AG10803 (cell line): ENCODE measurements around the gene RAB30.
"Not testable (repeated sequence)": the region's sequence is repeated elsewhere in the genome, so short reads cannot be mapped to it uniquely, and the experiment has no call there.

ENCODE experiments used
- DNase-seq: peaks from one replicate; pipeline ENCODE4 v3.0.0; 2010; ENCODE audit warnings: low read depth
- H3K4me3 ChIP-seq: 2 replicates; pipeline ENCODE4 v1.5.1; 2011; ENCODE audit warnings: mild to moderate bottlenecking, low read length, control low read depth
- TF ChIP-seq, protein P1 (sequence below): conservative IDR thresholded peaks from 2 replicates; pipeline ENCODE4 v1.5.1; 2011; ENCODE audit warnings: mild to moderate bottlenecking, low read length, control low read depth, inconsistent platforms

RAB30 gene

DNA sequence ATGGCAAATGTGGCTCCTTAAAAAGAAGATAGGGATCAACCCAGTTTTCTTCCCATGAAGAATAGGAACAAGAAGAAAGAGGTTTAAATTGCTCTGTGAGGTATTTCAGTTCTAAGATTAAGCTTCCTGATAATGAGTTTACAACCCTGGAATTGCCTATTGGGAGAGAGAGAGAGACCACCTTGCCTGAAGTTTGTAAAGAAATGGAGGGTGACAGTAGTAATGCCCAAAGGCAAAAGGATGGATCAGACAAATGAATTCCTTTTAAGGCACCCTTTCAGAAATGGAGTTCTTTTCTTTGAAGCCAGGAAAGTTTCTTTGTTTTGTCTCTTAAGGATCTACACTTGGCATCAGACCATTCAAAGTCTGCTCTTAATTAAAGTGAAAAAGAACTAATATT, 95.8 kb downstream of the RAB30 start:
- no peak overlapping the region for H3K4me3 ChIP-seq
- TF ChIP-seq, protein P1, sequence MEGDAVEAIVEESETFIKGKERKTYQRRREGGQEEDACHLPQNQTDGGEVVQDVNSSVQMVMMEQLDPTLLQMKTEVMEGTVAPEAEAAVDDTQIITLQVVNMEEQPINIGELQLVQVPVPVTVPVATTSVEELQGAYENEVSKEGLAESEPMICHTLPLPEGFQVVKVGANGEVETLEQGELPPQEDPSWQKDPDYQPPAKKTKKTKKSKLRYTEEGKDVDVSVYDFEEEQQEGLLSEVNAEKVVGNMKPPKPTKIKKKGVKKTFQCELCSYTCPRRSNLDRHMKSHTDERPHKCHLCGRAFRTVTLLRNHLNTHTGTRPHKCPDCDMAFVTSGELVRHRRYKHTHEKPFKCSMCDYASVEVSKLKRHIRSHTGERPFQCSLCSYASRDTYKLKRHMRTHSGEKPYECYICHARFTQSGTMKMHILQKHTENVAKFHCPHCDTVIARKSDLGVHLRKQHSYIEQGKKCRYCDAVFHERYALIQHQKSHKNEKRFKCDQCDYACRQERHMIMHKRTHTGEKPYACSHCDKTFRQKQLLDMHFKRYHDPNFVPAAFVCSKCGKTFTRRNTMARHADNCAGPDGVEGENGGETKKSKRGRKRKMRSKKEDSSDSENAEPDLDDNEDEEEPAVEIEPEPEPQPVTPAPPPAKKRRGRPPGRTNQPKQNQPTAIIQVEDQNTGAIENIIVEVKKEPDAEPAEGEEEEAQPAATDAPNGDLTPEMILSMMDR, result no peak
- DNase-seq, result no peak

DNA sequence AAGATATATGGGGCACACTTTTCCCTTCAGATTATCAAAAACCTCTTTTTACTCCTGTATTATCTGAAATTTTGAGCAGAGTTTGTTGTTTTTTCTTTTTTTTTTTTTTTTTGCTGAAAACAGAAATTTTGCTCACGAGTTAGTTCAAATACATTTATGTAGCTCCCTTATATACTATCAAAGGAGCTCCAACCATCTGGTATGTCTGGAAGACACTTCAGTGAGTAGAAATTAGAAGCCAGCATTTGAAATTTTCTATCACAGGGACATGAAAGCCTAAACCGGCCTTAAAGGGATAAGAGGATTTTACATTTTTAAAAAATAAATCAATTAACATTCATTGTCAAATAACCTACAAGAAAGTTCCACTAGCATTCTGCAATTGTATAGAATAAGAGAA, 96.8 kb downstream of the RAB30 start:
- H3K4me3 ChIP-seq, result no peak overlapping the region
- TF ChIP-seq, protein P1, result no peak
- no peak for DNase-seq

DNA sequence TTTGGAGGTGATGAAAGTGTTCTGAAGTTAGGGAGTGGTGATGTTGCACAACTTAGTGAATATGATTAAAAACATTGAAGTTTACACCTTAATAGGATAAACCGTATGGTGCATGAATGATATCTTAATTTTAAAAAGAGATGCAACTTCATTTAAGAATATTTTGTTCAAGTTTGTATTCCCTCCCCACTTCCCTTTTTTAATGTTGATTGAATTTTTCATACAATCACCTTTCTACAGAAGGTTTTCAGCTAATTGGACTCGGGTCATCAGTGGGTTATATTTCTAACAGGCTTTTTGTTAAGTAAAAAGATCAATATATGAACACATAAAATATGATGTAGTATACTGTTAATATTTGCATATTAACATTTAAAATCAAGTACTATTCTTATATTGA, 97.6 kb downstream of the RAB30 start:
- no peak for DNase-seq
- H3K4me3 ChIP-seq, result no peak overlapping the region
- TF ChIP-seq, protein P1, result no peak

DNA sequence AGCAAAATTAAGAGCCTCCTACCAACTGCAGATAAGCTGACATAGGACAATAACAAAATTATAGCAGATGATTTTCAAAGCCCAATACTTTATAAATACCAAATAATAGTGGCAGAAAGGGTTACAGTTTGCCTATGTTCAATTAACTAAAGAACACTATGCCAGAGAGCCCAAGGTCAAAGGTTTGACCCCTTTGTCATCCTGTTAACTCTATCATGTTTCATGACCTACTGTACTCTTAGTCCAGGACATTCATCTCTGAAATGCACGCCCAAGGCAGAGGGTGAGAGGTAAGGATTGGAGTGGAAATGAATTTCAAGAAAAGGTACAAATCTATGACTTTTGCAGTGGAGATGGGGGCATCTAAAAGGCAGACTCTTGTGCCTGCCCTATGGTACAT, 99.6 kb downstream of the RAB30 start:
- no peak for DNase-seq
- TF ChIP-seq, protein P1, result no peak
- H3K4me3 ChIP-seq, result no peak overlapping the region

DNA sequence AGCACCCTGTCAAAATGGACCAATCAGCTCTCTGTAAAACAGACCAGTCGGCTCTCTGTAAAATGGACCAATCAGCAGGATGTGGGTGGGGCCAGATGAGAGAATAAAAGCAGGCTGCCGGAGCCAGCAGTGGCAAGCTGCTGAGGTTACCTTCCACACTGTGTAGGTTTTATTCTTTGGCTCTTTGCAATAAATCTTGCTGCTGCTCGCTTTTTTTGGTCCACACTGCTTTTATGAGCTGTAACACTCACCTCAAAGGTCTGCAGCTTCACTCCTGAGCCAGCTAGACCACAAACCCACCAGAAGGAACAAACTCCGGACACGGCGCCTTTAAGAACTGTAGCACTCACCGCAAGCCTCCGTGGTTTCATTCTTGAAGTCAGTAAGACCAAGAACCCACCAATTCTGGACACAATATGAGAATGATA, 100.2 kb downstream of the RAB30 start:
- H3K4me3 ChIP-seq, DNase-seq: not testable (repeated sequence)

DNA sequence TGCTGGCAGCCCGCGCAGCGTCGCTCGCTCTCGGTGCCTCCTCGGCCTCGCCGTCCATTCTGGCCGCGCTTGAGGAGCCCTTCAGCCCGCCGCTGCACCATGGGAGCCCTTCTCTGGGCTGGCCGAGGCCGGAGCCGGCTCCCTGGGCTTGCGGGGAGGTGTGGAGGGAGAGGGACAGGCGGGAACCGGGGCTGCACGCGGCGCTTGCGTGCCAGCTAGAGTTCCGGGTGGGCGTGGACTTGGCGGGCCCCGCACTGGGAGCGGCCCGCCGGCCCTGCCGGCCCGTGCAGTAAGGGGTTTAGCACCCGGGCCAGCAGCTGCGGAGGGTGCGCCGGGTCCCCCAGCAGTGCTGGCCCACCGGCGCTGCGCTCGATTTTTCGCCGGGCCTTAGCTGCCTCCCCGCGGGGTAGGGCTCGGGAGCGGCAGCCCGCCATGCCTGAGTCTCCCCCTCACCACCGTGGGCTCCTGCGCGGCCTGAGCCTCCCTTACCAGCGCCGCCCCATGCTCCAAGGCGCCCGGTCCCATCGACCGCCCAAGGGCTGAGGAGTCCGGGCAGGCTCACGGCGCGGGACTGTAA, 101.1 kb downstream of the RAB30 start:
- not testable (repeated sequence) for H3K4me3 ChIP-seq, DNase-seq

DNA sequence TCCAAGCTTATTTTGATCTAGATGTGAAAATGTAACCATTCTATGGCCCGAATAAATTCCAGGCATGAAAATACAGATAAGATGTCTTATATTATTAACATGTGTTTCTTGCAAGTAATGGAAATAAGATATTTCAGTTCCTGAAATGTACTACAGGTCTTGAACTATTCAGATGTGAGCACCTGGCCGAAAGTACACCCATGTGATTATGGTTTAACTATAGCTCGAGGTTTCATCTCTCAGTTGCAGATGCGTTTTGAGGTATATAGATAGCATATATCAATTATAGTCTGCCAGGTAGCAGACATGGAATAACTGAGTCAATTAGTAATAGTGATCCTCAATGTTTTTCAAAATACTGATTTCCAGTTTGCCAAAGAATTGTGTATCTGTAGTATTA, 101.9 kb downstream of the RAB30 start:
- no peak for DNase-seq
- no peak overlapping the region for H3K4me3 ChIP-seq
- TF ChIP-seq, protein P1, result no peak

DNA sequence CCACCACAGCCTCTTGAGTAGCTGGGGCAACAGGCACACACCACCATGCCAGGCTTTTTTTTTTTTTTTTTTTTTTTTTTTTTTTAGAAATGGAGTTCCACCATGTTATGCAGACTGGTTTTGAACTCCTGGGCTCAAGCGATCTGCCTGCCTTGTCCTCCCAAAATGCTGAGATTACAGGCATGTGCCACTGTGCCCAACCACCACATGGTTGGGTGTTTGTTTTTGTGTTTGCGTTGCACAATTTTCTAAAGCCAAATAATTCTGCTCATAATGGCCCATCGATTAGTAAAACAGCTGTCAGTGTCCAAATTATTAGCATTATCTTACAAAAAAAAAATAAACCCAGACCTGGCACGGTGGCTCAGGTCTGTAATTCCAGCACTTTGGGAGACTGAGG, 104.3 kb downstream of the RAB30 start:
- no peak overlapping the region for H3K4me3 ChIP-seq
- TF ChIP-seq, protein P1, result no peak
- no peak for DNase-seq

DNA sequence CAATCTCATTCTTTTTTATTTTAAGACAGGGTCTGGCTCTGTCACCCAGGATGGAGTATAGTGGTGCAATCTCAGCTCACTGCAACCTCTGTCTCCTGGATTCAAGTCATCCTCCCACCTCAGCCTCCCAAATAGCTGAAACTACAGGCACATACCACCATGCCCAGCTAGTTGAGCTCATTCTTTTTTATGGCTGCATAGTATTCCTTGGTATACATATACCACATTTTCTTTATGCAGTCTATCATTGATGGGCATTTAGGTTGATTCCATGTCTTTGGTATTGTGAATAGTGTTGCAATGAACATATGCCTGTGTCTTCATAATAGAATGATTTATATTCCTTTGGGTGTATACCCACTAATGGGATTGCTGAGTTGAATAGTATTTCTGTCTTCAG, 109.7 kb downstream of the RAB30 start:
- not testable (repeated sequence) for H3K4me3 ChIP-seq, DNase-seq
